H1 (cell line): ENCODE data around the gene SCARB1. TPM values are rescaled to one million over a fixed set of nuclear protein-coding genes. Genes with fewer than 3 reads are reported as not detected.
A peak's percentile ranks its signal among the peaks of the same experiment; 100 is the strongest.

Source experiments
- CTCF ChIA-PET: fragments of 300-600 bp; sonication (Branson Sonifier 250); formaldehyde crosslinking; loops from one replicate; lab custom pipeline; 2021; ENCODE audit not compliant: partially characterized antibody; lab: Charles Lee
- POLR2A ChIA-PET: fragments of 300-600 bp; sonication (Branson Sonifier 250); formaldehyde crosslinking; loops from one replicate; lab custom pipeline; 2021; ENCODE audit warnings: inconsistent platforms; ENCODE audit not compliant: partially characterized antibody; lab: Charles Lee
- DNase-seq, 2 experiments: peaks; one replicate each; pipeline versions ENCODE4 v3.0.0 to v3.0.0-alpha.2; 2010 to 2022; ENCODE audit warnings: low spot score in 2 of 2, low read depth in 1 of 2, mixed read lengths in 1 of 2
- FAIRE-seq: peaks from 2 replicates; lab custom pipeline; 2011; peaks lifted over from hg19 to GRCh38; lab: Jason Lieb, UNC
- H2AFZ ChIP-seq: 2 replicates; pipeline ENCODE4 v1.8.1; 2012; ENCODE audit warnings: low read length, inconsistent platforms
- H2AK5ac ChIP-seq: 2 replicates; pipeline ENCODE4 v1.6.1; 2013; ENCODE audit warnings: low read depth, low read length
- H2BK120ac ChIP-seq: replicated peaks from 2 replicates; pipeline ENCODE3; 2013; ENCODE audit warnings: low read depth, low read length, inconsistent platforms
- H2BK12ac ChIP-seq: 2 replicates; pipeline ENCODE4 v1.6.1; 2013; ENCODE audit warnings: low read depth, low read length
- H2BK15ac ChIP-seq: 2 replicates; pipeline ENCODE4 v1.6.1; 2013; ENCODE audit warnings: low read length
- H2BK20ac ChIP-seq: 2 replicates; pipeline ENCODE4 v1.6.1; 2013; ENCODE audit warnings: low read length
- H2BK5ac ChIP-seq: 2 replicates; pipeline ENCODE4 v1.6.1; 2013; ENCODE audit warnings: low read depth, low read length
- H3K14ac ChIP-seq: 2 replicates; pipeline ENCODE4 v1.6.1; 2013; ENCODE audit warnings: inconsistent platforms; ENCODE audit not compliant: insufficient read length
- H3K18ac ChIP-seq: 2 replicates; pipeline ENCODE4 v1.6.1; 2013; ENCODE audit warnings: low read length; ENCODE audit errors: extremely low read depth
- H3K23ac ChIP-seq: 2 replicates; pipeline ENCODE4 v1.6.1; 2013; ENCODE audit warnings: inconsistent platforms; ENCODE audit not compliant: insufficient read length
- H3K23me2 ChIP-seq: 2 replicates; pipeline ENCODE4 v1.6.1; 2013; ENCODE audit warnings: low read depth, low read length
- H3K27ac ChIP-seq: 2 replicates; pipeline ENCODE4 v1.6.1; 2011; ENCODE audit warnings: low read depth, low read length, inconsistent platforms
- H3K27me3 ChIP-seq, 4 experiments: replicated peaks in 1 of 4; 1 replicate in 1 of 4; 2 replicates in 3 of 4; pipeline versions ENCODE4 v1.6.1 to v1.8.1; 2011 to 2013; ENCODE audit warnings: low read length in 3 of 4, mild to moderate bottlenecking in 3 of 4, inconsistent platforms in 2 of 4, mixed read lengths in 2 of 4, moderate library complexity in 1 of 4; ENCODE audit not compliant: control insufficient read depth in 3 of 4, insufficient read depth in 3 of 4; ENCODE audit errors: extremely low read depth in 1 of 4
- H3K36me3 ChIP-seq, 4 experiments: 2 replicates each; pipeline versions ENCODE4 v1.6.1 to v1.8.1; 2011 to 2013; ENCODE audit warnings: mild to moderate bottlenecking in 4 of 4, low read length in 3 of 4, moderate library complexity in 2 of 4, control low read depth in 1 of 4, inconsistent platforms in 1 of 4; ENCODE audit not compliant: insufficient read depth in 4 of 4, control insufficient read depth in 2 of 4
- H3K4ac ChIP-seq: replicated peaks from 2 replicates; pipeline ENCODE3; 2013; ENCODE audit warnings: low read length, low read depth, mixed read lengths, inconsistent platforms; ENCODE audit not compliant: insufficient read length
- H3K4me1 ChIP-seq, 4 experiments: replicated peaks in 1 of 4; 1 replicate in 1 of 4; 2 replicates in 3 of 4; pipeline versions ENCODE4 v1.6.1 to v1.8.1; 2011 to 2013; ENCODE audit warnings: low read length in 3 of 4, inconsistent platforms in 2 of 4, mixed read lengths in 1 of 4; ENCODE audit not compliant: insufficient read depth in 4 of 4, control insufficient read depth in 3 of 4
- H3K4me2 ChIP-seq, 2 experiments: 2 replicates each; pipeline versions ENCODE4 v1.6.1 to v1.8.1; 2011 to 2013; ENCODE audit warnings: low read depth in 2 of 2, low read length in 2 of 2, control low read depth in 1 of 2, inconsistent platforms in 1 of 2, mild to moderate bottlenecking in 1 of 2; ENCODE audit not compliant: insufficient read depth in 1 of 2
- H3K4me3 ChIP-seq, 4 experiments: fragments of 200-600, 300-600 bp in 1 of 4; sonication (generic), shearing (Covaris generic), sonication (Bioruptor Twin) in 1 of 4; 2 replicates each; pipeline versions ENCODE4 v1.5.1 to v1.8.1; 2011 to 2016; ENCODE audit warnings: low read length in 4 of 4, low read depth in 3 of 4, control low read depth in 2 of 4, inconsistent platforms in 2 of 4, mild to moderate bottlenecking in 2 of 4, mixed read lengths in 1 of 4, moderate library complexity in 1 of 4; ENCODE audit not compliant: insufficient read depth in 2 of 4; ENCODE audit errors: extremely low read depth in 1 of 4
- H3K56ac ChIP-seq: replicated peaks from 2 replicates; pipeline ENCODE3; 2013; ENCODE audit warnings: low read depth, mild to moderate bottlenecking, mixed read lengths, low read length, inconsistent platforms; ENCODE audit not compliant: insufficient read length
- H3K79me1 ChIP-seq: 2 replicates; pipeline ENCODE4 v1.6.1; 2013; ENCODE audit warnings: low read depth, low read length, control low read depth
- H3K79me2 ChIP-seq, 2 experiments: 2 replicates each; pipeline versions ENCODE4 v1.6.1 to v1.8.1; 2012 to 2013; ENCODE audit warnings: low read length in 2 of 2, mild to moderate bottlenecking in 2 of 2, inconsistent platforms in 1 of 2; ENCODE audit not compliant: insufficient read depth in 2 of 2, control insufficient read depth in 1 of 2
- H3K9ac ChIP-seq, 4 experiments: replicated peaks in 1 of 4; 1 replicate in 1 of 4; 2 replicates in 3 of 4; pipeline versions ENCODE4 v1.6.1 to v1.8.1; 2011 to 2013; ENCODE audit warnings: low read depth in 3 of 4, low read length in 3 of 4, control low read depth in 2 of 4, mild to moderate bottlenecking in 2 of 4, moderate library complexity in 2 of 4, inconsistent platforms in 1 of 4; ENCODE audit errors: extremely low read depth in 1 of 4
- H3K9me3 ChIP-seq, 2 experiments: 2 replicates each; pipeline versions ENCODE4 v1.6.1 to v1.8.1; 2012 to 2013; ENCODE audit warnings: mild to moderate bottlenecking in 2 of 2, moderate library complexity in 2 of 2, control low read depth in 1 of 2, inconsistent platforms in 1 of 2, low read depth in 1 of 2, low read length in 1 of 2, mixed read lengths in 1 of 2; ENCODE audit not compliant: insufficient read depth in 2 of 2
- H4K20me1 ChIP-seq, 2 experiments: replicated peaks in 1 of 2; 2 replicates each; pipeline versions ENCODE3 to v1.8.1; 2011 to 2013; ENCODE audit warnings: inconsistent platforms in 2 of 2, low read length in 2 of 2, mild to moderate bottlenecking in 1 of 2; ENCODE audit not compliant: insufficient read depth in 2 of 2, control insufficient read depth in 1 of 2
- H4K5ac ChIP-seq: 2 replicates; pipeline ENCODE4 v1.6.1; 2013; ENCODE audit warnings: low read length, low read depth, mixed read lengths, inconsistent platforms; ENCODE audit not compliant: insufficient read length
- H4K8ac ChIP-seq: 2 replicates; pipeline ENCODE4 v1.8.0; 2013; ENCODE audit warnings: mild to moderate bottlenecking, moderate library complexity, low read length, inconsistent platforms; ENCODE audit not compliant: insufficient read depth; ENCODE audit errors: extremely low read depth
- H4K91ac ChIP-seq: replicated peaks from 2 replicates; pipeline ENCODE3; 2013; ENCODE audit warnings: low read length, mixed read lengths, inconsistent platforms; ENCODE audit not compliant: insufficient read length
- CBX5 ChIP-seq: fragments of 300-800, 300-1000 bp; sonication (generic); IDR thresholded peaks from 2 replicates; pipeline ENCODE4 v1.7.1; 2016; ENCODE audit warnings: antibody characterized with exemption, low read length, low read depth
- CTBP2 ChIP-seq: IDR thresholded peaks from 2 replicates; pipeline ENCODE4 v1.7.0; 2011; ENCODE audit warnings: borderline replicate concordance, mild to moderate bottlenecking, moderate library complexity, mixed read lengths, low read length; ENCODE audit not compliant: insufficient read depth, insufficient read length
- RAD21 ChIP-seq, 2 experiments: IDR thresholded peaks in 1 of 2; conservative IDR thresholded peaks in 1 of 2; 2 replicates each; pipeline ENCODE4 v1.6.1; 2011; ENCODE audit warnings: low read depth in 2 of 2, low read length in 2 of 2, improper control_type of control experiment in 1 of 2, inconsistent platforms in 1 of 2, mild to moderate bottlenecking in 1 of 2, moderate library complexity in 1 of 2
- SIN3A ChIP-seq, 2 experiments: IDR thresholded peaks in 1 of 2; conservative IDR thresholded peaks in 1 of 2; 2 replicates each; pipeline ENCODE4 v1.6.1; 2011 to 2012; ENCODE audit warnings: low read length in 2 of 2, improper control_type of control experiment in 1 of 2, low read depth in 1 of 2, mild to moderate bottlenecking in 1 of 2
- SP2 ChIP-seq: IDR thresholded peaks from 2 replicates; pipeline ENCODE4 v1.6.1; 2012; ENCODE audit warnings: mild to moderate bottlenecking, low read length, inconsistent platforms
- SUZ12 ChIP-seq: fragments of 200-600 bp; sonication (generic); IDR thresholded peaks from 2 replicates; pipeline ENCODE4 v1.6.1; 2012; ENCODE audit warnings: mild to moderate bottlenecking, inconsistent platforms, low read length, moderate library complexity, mixed read lengths
- TCF12 ChIP-seq: IDR thresholded peaks from 2 replicates; pipeline ENCODE4 v1.6.1; 2011; ENCODE audit warnings: low read depth, mild to moderate bottlenecking, low read length
- TEAD4 ChIP-seq: IDR thresholded peaks from 2 replicates; pipeline ENCODE4 v1.6.1; 2012; ENCODE audit warnings: low read depth, low read length, inconsistent platforms, mixed read lengths
- WGBS, 2 experiments: shearing (Covaris generic) in 1 of 2; methylation state at CpG; one replicate each; pipeline versions ENCODE4 v1.1.6 to v1.1.7; 2013 to 2015; ENCODE audit warnings: low lambda C conversion rate in 2 of 2, mixed read lengths in 2 of 2, inconsistent platforms in 1 of 2, low coverage in 1 of 2, missing lambda C conversion rate in 1 of 2; ENCODE audit not compliant: insufficient replicate concordance in 2 of 2, insufficient coverage in 1 of 2, insufficient read length in 1 of 2; ENCODE audit errors: extremely low coverage in 1 of 2, missing lambda C conversion rate in 1 of 2; 5-methylcytosine and 5-hydroxymethylcytosine counted together
- polyA plus RNA-seq, 7 experiments: library from polyadenylated mRNA; depleted of rRNA in 3 of 7; stranded (reverse) in 5 of 7; unstranded in 2 of 7; fragments of >200 nt in 5 of 7; fragments of 200-250 nt in 2 of 7; gene quantifications; 1 replicate in 5 of 7; 2 replicates in 1 of 7; 4 replicates in 1 of 7; pipeline versions ENCODE4 v1.2.1 to v1.2.3, GENCODE V29; 2011 to 2013; ENCODE audit warnings: missing spikeins in 2 of 7, mixed read lengths in 2 of 7
- total RNA-seq: library from RNA; stranded (reverse); fragmentation: NEBNext Ultra II Directional; extraction: Animal tissue kit (Norgen Biotek cat#: 25700); gene quantifications from 2 replicates; pipeline ENCODE4 v1.2.1, GENCODE V29; 2021
- TF ChIP-seq, protein P1 (sequence below): IDR thresholded peaks from 2 replicates; pipeline ENCODE4 v1.6.1; 2012; ENCODE audit warnings: low read length, inconsistent platforms

SCARB1 gene
- total and polyA plus RNA-seq, 2 of the 8 experiments (the other 6 are each of a cell fraction or from before 2014, with no cell fraction given): 45.3 to 57.1 TPM

- H2BK12ac ChIP-seq: no peak overlapping the region
- H3K36me3 ChIP-seq: no peaks in the 10 kb centered on the region
- no peak overlapping the region for H3K4ac ChIP-seq
- H3K4me2 ChIP-seq: no peak overlapping the region
- no peak overlapping the region for H4K5ac ChIP-seq
- H3K14ac ChIP-seq: no peak overlapping the region
- peaks cover 0 to 6% (median 3%) of the 10 kb centered on the region in 4 experiments; a peak in 3 of 7 replicates for H3K4me1 ChIP-seq
- H4K20me1 ChIP-seq: peaks cover 0 to 2% of the 10 kb centered on the region in 2 experiments
- 0 out of 2 replicates have a peak overlapping the region, but pooled peaks have one; percentile 37 for H2BK15ac ChIP-seq
- ChIA-PET POLR2A (interaction anchor here (0.7 to 2.7 kb wide), 3 partner anchors 8 to 42 kb away, joined by 3 to 8 read pairs (median 4); partner anchors contain the start of gene UBC), CTCF (interaction anchor here (1.0 to 1.4 kb wide), 6 partner anchors 8 to 33 kb away, joined by 3 to 4 read pairs (median 3); no protein-coding TSS in a partner anchor)
- H2BK20ac ChIP-seq: no peak overlapping the region
- H3K27ac ChIP-seq: no peak overlapping the region
- peak overlapping the region; percentile 25 for H4K91ac ChIP-seq
- H2AFZ ChIP-seq: 0 out of 2 replicates have a peak overlapping the region, but pooled peaks have one; percentile 3
- peaks cover 3% of the 10 kb centered on the region; the same call in 1 of the 2 replicates for H3K23me2 ChIP-seq
- H3K18ac ChIP-seq: no peak overlapping the region
- H3K56ac ChIP-seq: no peak overlapping the region
- no peaks in the 10 kb centered on the region for H3K27me3 ChIP-seq
- H3K9ac ChIP-seq: no peak overlapping the region
- no peak overlapping the region for H3K23ac ChIP-seq
- DNase-seq (no peak), FAIRE-seq (no peak)
- peak overlapping the region; percentile 17; the same call in 1 of the 2 replicates for H2BK5ac ChIP-seq
- H3K9me3 ChIP-seq: no peaks in the 10 kb centered on the region
- H3K4me3 ChIP-seq: no peak overlapping the region
- H3K79me1 ChIP-seq: no peaks in the 10 kb centered on the region
- H4K8ac ChIP-seq: no peak overlapping the region
- H3K79me2 ChIP-seq: no peaks in the 10 kb centered on the region
- H2AK5ac ChIP-seq: no peak overlapping the region
- WGBS, 2 experiments: 89% methylated on average over 10 of the region's 11 CpGs; no CpG with 5 or more reads in 1 of the 2 experiments
- H2BK120ac ChIP-seq: peak overlapping the region; percentile 61
- TF ChIP-seq, protein P1, sequence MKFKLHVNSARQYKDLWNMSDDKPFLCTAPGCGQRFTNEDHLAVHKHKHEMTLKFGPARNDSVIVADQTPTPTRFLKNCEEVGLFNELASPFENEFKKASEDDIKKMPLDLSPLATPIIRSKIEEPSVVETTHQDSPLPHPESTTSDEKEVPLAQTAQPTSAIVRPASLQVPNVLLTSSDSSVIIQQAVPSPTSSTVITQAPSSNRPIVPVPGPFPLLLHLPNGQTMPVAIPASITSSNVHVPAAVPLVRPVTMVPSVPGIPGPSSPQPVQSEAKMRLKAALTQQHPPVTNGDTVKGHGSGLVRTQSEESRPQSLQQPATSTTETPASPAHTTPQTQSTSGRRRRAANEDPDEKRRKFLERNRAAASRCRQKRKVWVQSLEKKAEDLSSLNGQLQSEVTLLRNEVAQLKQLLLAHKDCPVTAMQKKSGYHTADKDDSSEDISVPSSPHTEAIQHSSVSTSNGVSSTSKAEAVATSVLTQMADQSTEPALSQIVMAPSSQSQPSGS: no peak
- TF ChIP-seq SP2: no peak
- no peak for TF ChIP-seq SUZ12
- TF ChIP-seq CBX5: no peak
- TF ChIP-seq SIN3A (conservative IDR thresholded peaks at IDR 0.05 in 1 of 2, IDR thresholded peaks at IDR 0.05 in 1 of 2; ENCODE audit: low read depth in 1 of 2, low read length in 2 of 2): no peak
- no peak for TF ChIP-seq CTBP2
- no peak for TF ChIP-seq TEAD4
- no peak for TF ChIP-seq TCF12
- TF ChIP-seq RAD21 (IDR thresholded peaks at IDR 0.05 in 1 of 2, conservative IDR thresholded peaks at IDR 0.05 in 1 of 2; ENCODE audit: low read depth in 2 of 2, low read length in 2 of 2): no peak
These were observed 8.5 kb upstream of the SCARB1 start for GRCh38 chr12:124872068-124872719.
